Suprapubic skin (tissue), 4 donors: Measurements from ENCODE around the gene S1PR5. TPM values are rescaled to one million over a fixed set of nuclear protein-coding genes. Genes with fewer than 3 reads are reported as not detected.
"Not testable (repeated sequence)": the region's sequence is repeated elsewhere in the genome, so short reads cannot be mapped to it uniquely, and the experiment has no call there.

Source experiments
- DNase-seq, 2 donors: peaks; one replicate each; pipeline ENCODE4 v3.0.0-alpha.2; 2019; ENCODE audit warnings: low spot score in 2 of 2
- H3K27ac ChIP-seq: fragments of 200-600 bp; sonication (generic); one replicate; pipeline ENCODE4 v1.5.1; 2019
- H3K27me3 ChIP-seq: fragments of 200-600 bp; sonication (generic); one replicate; pipeline ENCODE4 v1.5.1; 2019
- H3K36me3 ChIP-seq: fragments of 200-600 bp; sonication (generic); one replicate; pipeline ENCODE4 v1.5.1; 2019
- H3K4me1 ChIP-seq: fragments of 200-600 bp; sonication (generic); one replicate; pipeline ENCODE4 v1.5.1; 2019
- H3K4me3 ChIP-seq: fragments of 200-600 bp; sonication (generic); one replicate; pipeline ENCODE4 v1.5.1; 2019; ENCODE audit warnings: mild to moderate bottlenecking
- H3K9me3 ChIP-seq: fragments of 200-600 bp; sonication (generic); one replicate; pipeline ENCODE4 v1.5.1; 2019
- EP300 ChIP-seq: sonication (generic); formaldehyde crosslinking; IDR thresholded peaks from one replicate; pipeline ENCODE4 v1.6.1; 2017; ENCODE audit warnings: antibody characterized with exemption
- POLR2A ChIP-seq, 2 donors: fragments of 450-650 bp; IDR thresholded peaks; one replicate each; pipeline ENCODE4 v1.6.1; 2017; ENCODE audit warnings: antibody characterized with exemption in 2 of 2, mild to moderate bottlenecking in 2 of 2, moderate library complexity in 2 of 2
- POLR2AphosphoS5 ChIP-seq, 3 donors: sonication (generic); formaldehyde crosslinking; IDR thresholded peaks; one replicate each; pipeline ENCODE4 v1.6.1; 2017; ENCODE audit warnings: antibody characterized with exemption in 3 of 3
- WGBS: methylation state at CpG from one replicate; pipeline ENCODE4 v1.1.5; 2018; 5-methylcytosine and 5-hydroxymethylcytosine counted together
- total RNA-seq, 4 donors: library from RNA; depleted of rRNA; stranded (reverse); fragments of >200 nt; gene quantifications; one replicate each; pipeline ENCODE4 v1.1.0, GENCODE V29; 2016
- TF ChIP-seq, protein P1 (sequence below), 2 donors: fragments of 200-600 bp in 1 of 2; fragments of 450-650 bp in 1 of 2; sonication (generic) in 1 of 2; IDR thresholded peaks; one replicate each; pipeline ENCODE4 v1.5.1; 2016 to 2019; ENCODE audit warnings: antibody characterized with exemption in 2 of 2, mild to moderate bottlenecking in 1 of 2, moderate library complexity in 1 of 2

The S1PR5 gene
- total RNA-seq, 4 donors from 2014 or later, result 19.2 to 63.8 (median 26.8) TPM

DNA sequence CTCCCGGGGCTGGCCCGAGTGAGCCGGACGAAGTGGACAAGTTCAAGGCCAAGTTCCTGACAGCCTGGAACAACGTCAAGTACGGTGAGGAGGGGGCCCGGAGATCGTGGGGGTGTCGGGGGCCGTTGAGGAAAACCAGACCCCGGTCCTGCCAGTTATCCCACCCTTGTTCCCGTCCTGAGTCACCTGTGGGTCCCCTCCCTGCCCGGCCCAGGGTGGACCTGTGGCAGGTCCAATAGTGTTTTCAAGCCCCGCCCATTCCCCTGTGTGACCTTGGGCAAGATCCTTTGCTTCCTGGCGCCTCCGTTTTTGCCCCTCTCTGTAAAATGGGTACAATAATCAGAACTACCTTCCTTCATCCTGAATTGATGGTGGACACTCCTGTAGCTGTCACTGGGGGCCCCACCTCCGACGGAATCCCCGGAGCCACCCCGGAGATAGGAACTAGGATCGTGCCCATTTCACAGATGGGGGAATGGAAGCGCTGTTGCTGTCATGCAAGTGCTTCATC lies 27.1 kb upstream of the S1PR5 start:
- Histone ChIP-seq H3K27ac (peak overlapping the region; percentile 92), H3K4me1 (peaks cover 30% of the 10 kb centered on the region), H3K9me3 (no peaks in the 10 kb centered on the region), H3K4me3 (peak overlapping the region; percentile 96), H3K36me3 (peaks cover 23% of the 10 kb centered on the region), H3K27me3 (no peaks in the 10 kb centered on the region)
- TF ChIP-seq EP300 (no peak), POLR2AphosphoS5 (IDR thresholded peaks at IDR 0.05) (no peak), POLR2A (IDR thresholded peaks at IDR 0.05) (no peak)
- TF ChIP-seq, protein P1, sequence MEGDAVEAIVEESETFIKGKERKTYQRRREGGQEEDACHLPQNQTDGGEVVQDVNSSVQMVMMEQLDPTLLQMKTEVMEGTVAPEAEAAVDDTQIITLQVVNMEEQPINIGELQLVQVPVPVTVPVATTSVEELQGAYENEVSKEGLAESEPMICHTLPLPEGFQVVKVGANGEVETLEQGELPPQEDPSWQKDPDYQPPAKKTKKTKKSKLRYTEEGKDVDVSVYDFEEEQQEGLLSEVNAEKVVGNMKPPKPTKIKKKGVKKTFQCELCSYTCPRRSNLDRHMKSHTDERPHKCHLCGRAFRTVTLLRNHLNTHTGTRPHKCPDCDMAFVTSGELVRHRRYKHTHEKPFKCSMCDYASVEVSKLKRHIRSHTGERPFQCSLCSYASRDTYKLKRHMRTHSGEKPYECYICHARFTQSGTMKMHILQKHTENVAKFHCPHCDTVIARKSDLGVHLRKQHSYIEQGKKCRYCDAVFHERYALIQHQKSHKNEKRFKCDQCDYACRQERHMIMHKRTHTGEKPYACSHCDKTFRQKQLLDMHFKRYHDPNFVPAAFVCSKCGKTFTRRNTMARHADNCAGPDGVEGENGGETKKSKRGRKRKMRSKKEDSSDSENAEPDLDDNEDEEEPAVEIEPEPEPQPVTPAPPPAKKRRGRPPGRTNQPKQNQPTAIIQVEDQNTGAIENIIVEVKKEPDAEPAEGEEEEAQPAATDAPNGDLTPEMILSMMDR (IDR thresholded peaks at IDR 0.05), result no peak
- peak in 1 of 2 donors; percentile 74 for DNase-seq
- 13% methylated on average over 13 of the region's 22 CpGs for WGBS

- 2% methylated on average over 30 of the region's 79 CpGs for WGBS
- Histone ChIP-seq H3K27me3 (no peaks in the 10 kb centered on the region), H3K4me3 (peak within 1 kb of the TSS; percentile 96), H3K4me1 (peaks cover 30% of the 10 kb centered on the region), H3K36me3 (peaks cover 16% of the 10 kb centered on the region), H3K27ac (peak within 1 kb of the TSS; percentile 92), H3K9me3 (no peaks in the 10 kb centered on the region)
- TF ChIP-seq, protein P1 (IDR thresholded peaks at IDR 0.05), result no peak
- TF ChIP-seq POLR2AphosphoS5 (IDR thresholded peaks at IDR 0.05), result no peak
- no peak for TF ChIP-seq EP300
- peak in 1 of 2 donors; percentile 40 for TF ChIP-seq POLR2A (IDR thresholded peaks at IDR 0.05)
- peak in 1 of 2 donors; percentile 88 for DNase-seq
Observed at GRCh38 chr19:10543420-10544241, 26.4 kb upstream of the S1PR5 start, which contains the start of gene ATG4D. ATG4D (plus strand) TSS chr19:10543904; CDS start chr19:10544091, 187 bp downstream.

- no peaks in the 10 kb centered on the region for H3K27me3 ChIP-seq
- H3K36me3 ChIP-seq, result peaks cover 11% of the 10 kb centered on the region
- DNase-seq, result no peak
- peaks cover 30% of the 10 kb centered on the region for H3K4me1 ChIP-seq
- TF ChIP-seq, protein P1 (IDR thresholded peaks at IDR 0.05), result no peak
- TF ChIP-seq POLR2AphosphoS5 (IDR thresholded peaks at IDR 0.05), result no peak
- no peak for TF ChIP-seq EP300
- TF ChIP-seq POLR2A (IDR thresholded peaks at IDR 0.05), result no peak
- peak overlapping the region; percentile 96 for H3K4me3 ChIP-seq
- H3K27ac ChIP-seq, result no peak overlapping the region
- 49% methylated on average over 8 of the region's 8 CpGs for WGBS
- H3K9me3 ChIP-seq, result no peaks in the 10 kb centered on the region
Observed at GRCh38 chr19:10543059-10543419, 25.8 kb upstream of the S1PR5 start.

- H3K9me3 ChIP-seq, H3K27me3 ChIP-seq, H3K27ac ChIP-seq, H3K4me3 ChIP-seq, DNase-seq, H3K36me3 ChIP-seq: not testable (repeated sequence)
- WGBS, result 60% methylated on average over 7 of the region's 9 CpGs
- peaks cover 11% of the 10 kb centered on the region for H3K4me1 ChIP-seq
Observed at GRCh38 chr19:10539016-10539415, 21.8 kb upstream of the S1PR5 start.

- no peak overlapping the region for H3K27ac ChIP-seq
- WGBS, result 80% methylated on average over 20 of the region's 20 CpGs
- no peak for DNase-seq
Observed at GRCh38 chr19:10538204-10538983, 21.1 kb upstream of the S1PR5 start.

More at GRCh38 chr19:10538204-10538983, 21.1 kb upstream of the S1PR5 start:
- Histone ChIP-seq H3K36me3 (no peaks in the 10 kb centered on the region), H3K4me1 (peaks cover 10% of the 10 kb centered on the region), H3K9me3 (no peaks in the 10 kb centered on the region), H3K27me3 (no peaks in the 10 kb centered on the region), H3K4me3 (no peak overlapping the region)
- TF ChIP-seq POLR2AphosphoS5 (IDR thresholded peaks at IDR 0.05) (no peak), EP300 (no peak), POLR2A (IDR thresholded peaks at IDR 0.05) (no peak)
- TF ChIP-seq, protein P1 (IDR thresholded peaks at IDR 0.05), result no peak
